HCT116 (cell line): ENCODE results near the gene PTPRCAP. TPM values are rescaled to one million over a fixed set of nuclear protein-coding genes. Genes with fewer than 3 reads are reported as not detected.

Experiments
- ATAC-seq: fragments of 200-7000 bp; cut with Tn5 transposase; 2 replicates; pipeline ENCODE4 v1.9.1; 2020; ENCODE audit warnings: mild to moderate bottlenecking, moderate library complexity
- BruUV-seq: library from RNA; stranded (reverse); fragments of 400-500 nt; replicated peaks from 2 replicates; lab custom pipeline; 2021; lab: Mats Ljungman, UMichigan
- CTCF ChIA-PET: fragments of 300-600 bp; sonication (Branson Sonifier 250); formaldehyde crosslinking; loops from one replicate; lab custom pipeline; 2021; ENCODE audit warnings: antibody characterized with exemption; lab: Charles Lee
- POLR2A ChIA-PET: fragments of 300-600, 350-600 bp; sonication (Branson Sonifier 250); formaldehyde crosslinking; loops from one replicate; lab custom pipeline; 2021; ENCODE audit warnings: antibody characterized with exemption; lab: Charles Lee
- RAD21 ChIA-PET, 2 experiments: fragments of 300-600 bp; sonication (Branson Sonifier 250); formaldehyde crosslinking; loops; one replicate each; lab custom pipeline; 2023; ENCODE audit warnings: low total read pairs in 2 of 2; ENCODE audit not compliant: uncharacterized antibody in 2 of 2, unreplicated experiment in 2 of 2, low non-redundant PET in 1 of 2; lab: Charles Lee
- DNase-seq: peaks from one replicate; pipeline ENCODE4 v3.0.0-alpha.2; 2010; ENCODE audit warnings: low read depth, low spot score
- H2AFZ ChIP-seq: fragments of 200-600 bp; shearing (Covaris generic), sonication (generic); 2 replicates; pipeline ENCODE4 v1.6.1; 2017; ENCODE audit warnings: low read depth, mixed run types, mixed read lengths, antibody characterized with exemption, low read length; ENCODE audit not compliant: poor library complexity, severe bottlenecking
- H3K27ac ChIP-seq: 2 replicates; pipeline ENCODE4 v1.5.1; 2012; ENCODE audit warnings: low read depth, low read length
- H3K27me3 ChIP-seq: fragments of 200-600 bp; sonication (generic); 2 replicates; pipeline ENCODE4 v1.6.1; 2016; ENCODE audit warnings: mixed run types, low read length, mixed read lengths; ENCODE audit not compliant: insufficient read depth
- H3K36me3 ChIP-seq, 2 experiments: fragments of 200-500 bp in 1 of 2; fragments of 200-600 bp in 1 of 2; sonication (Bioruptor generic) in 1 of 2; sonication (generic) in 1 of 2; 2 replicates each; pipeline versions ENCODE4 v1.5.1 to v1.6.1; 2014 to 2016; ENCODE audit warnings: low read length in 2 of 2, inconsistent platforms in 1 of 2, mixed read lengths in 1 of 2, mixed run types in 1 of 2; ENCODE audit not compliant: insufficient read depth in 2 of 2, control insufficient read depth in 1 of 2
- H3K4me1 ChIP-seq, 2 experiments: fragments of 200-600 bp in 1 of 2; sonication (generic) in 1 of 2; 2 replicates each; pipeline versions ENCODE4 v1.5.1 to v1.6.1; 2012 to 2017; ENCODE audit warnings: low read length in 2 of 2, inconsistent platforms in 1 of 2, mild to moderate bottlenecking in 1 of 2, mixed read lengths in 1 of 2, mixed run types in 1 of 2, moderate library complexity in 1 of 2; ENCODE audit not compliant: insufficient read depth in 2 of 2, control insufficient read depth in 1 of 2
- H3K4me2 ChIP-seq: fragments of 200-600 bp; sonication (generic); 2 replicates; pipeline ENCODE4 v1.6.1; 2017; ENCODE audit warnings: mixed run types, low read length, mixed read lengths
- H3K4me3 ChIP-seq, 2 experiments: fragments of 200-600 bp in 1 of 2; sonication (generic) in 1 of 2; replicated peaks in 1 of 2; 2 replicates each; pipeline ENCODE4 v1.5.1; 2011 to 2016; ENCODE audit warnings: low read length in 2 of 2, control low read depth in 1 of 2, low read depth in 1 of 2, mild to moderate bottlenecking in 1 of 2, mixed read lengths in 1 of 2, mixed run types in 1 of 2
- H3K79me2 ChIP-seq: fragments of 200-600 bp; sonication (generic); 2 replicates; pipeline ENCODE4 v1.6.1; 2017; ENCODE audit warnings: mild to moderate bottlenecking, mixed run types, low read length, moderate library complexity, mixed read lengths; ENCODE audit not compliant: insufficient read depth
- H3K9ac ChIP-seq: fragments of 200-600 bp; sonication (generic); 2 replicates; pipeline ENCODE4 v1.6.1; 2016; ENCODE audit warnings: low read length, mixed read lengths
- H3K9me2 ChIP-seq: fragments of 200-600 bp; sonication (generic), shearing (Covaris generic); 2 replicates; pipeline ENCODE4 v1.6.1; 2017; ENCODE audit warnings: mixed run types, mild to moderate bottlenecking, moderate library complexity; ENCODE audit not compliant: insufficient read depth
- H3K9me3 ChIP-seq, 2 experiments: fragments of 200-500 bp in 1 of 2; fragments of 200-600 bp in 1 of 2; sonication (Bioruptor generic) in 1 of 2; sonication (generic) in 1 of 2; 2 replicates each; pipeline ENCODE4 v1.6.1; 2014 to 2017; ENCODE audit warnings: low read length in 2 of 2, mixed read lengths in 2 of 2, inconsistent platforms in 1 of 2, low read depth in 1 of 2, mild to moderate bottlenecking in 1 of 2, mixed run types in 1 of 2, moderate library complexity in 1 of 2; ENCODE audit not compliant: control insufficient read depth in 1 of 2, insufficient read depth in 1 of 2
- H4K20me1 ChIP-seq: fragments of 200-600 bp; sonication (generic), shearing (Covaris generic); 2 replicates; pipeline ENCODE4 v1.6.1; 2017; ENCODE audit warnings: mixed run types, mild to moderate bottlenecking, moderate library complexity; ENCODE audit not compliant: insufficient read depth
- EZH2 ChIP-seq: fragments of 200-600 bp; sonication (generic); IDR thresholded peaks from 2 replicates; pipeline ENCODE4 v1.6.1; 2017; ENCODE audit warnings: antibody characterized with exemption, mixed run types
- FOSL1 ChIP-seq: IDR thresholded peaks from 2 replicates; pipeline ENCODE4 v1.6.1; 2012; ENCODE audit warnings: low read depth
- JUND ChIP-seq: IDR thresholded peaks from 2 replicates; pipeline ENCODE4 v1.6.1; 2012
- MAX ChIP-seq: IDR thresholded peaks from 2 replicates; pipeline ENCODE4 v1.6.1; 2012
- POLR2AphosphoS5 ChIP-seq: IDR thresholded peaks from 2 replicates; pipeline ENCODE4 v1.6.1; 2011; ENCODE audit warnings: mild to moderate bottlenecking, low read depth, low read length, moderate library complexity
- RAD21 ChIP-seq: IDR thresholded peaks from 2 replicates; pipeline ENCODE4 v1.6.1; 2012; ENCODE audit warnings: low read depth, mild to moderate bottlenecking
- REST ChIP-seq: IDR thresholded peaks from 2 replicates; pipeline ENCODE4 v1.6.1; 2012; ENCODE audit warnings: low read depth
- SIN3A ChIP-seq: IDR thresholded peaks from 2 replicates; pipeline ENCODE4 v1.6.1; 2012; ENCODE audit warnings: low read depth
- SRF ChIP-seq: IDR thresholded peaks from 2 replicates; pipeline ENCODE4 v1.6.1; 2012; ENCODE audit warnings: low read depth
- ZFX ChIP-seq: fragments of 450-650 bp; IDR thresholded peaks from 2 replicates; pipeline ENCODE4 v1.6.1; 2017
- ZNF274 ChIP-seq: fragments of 200-500 bp; sonication (Bioruptor generic); IDR thresholded peaks from 2 replicates; pipeline ENCODE4 v1.6.1; 2014; ENCODE audit warnings: mild to moderate bottlenecking, low read depth, low read length, inconsistent platforms
- intact Hi-C: fragments of 100-400 bp; cut with micrococcal nuclease; formaldehyde crosslinking; loops from 2 replicates; pipeline ENCODE4 v1.10.0; 2022
- total RNA-seq: library from RNA; stranded (reverse); gene quantifications from one replicate; pipeline ENCODE4 v1.2.1, GENCODE V29; 2021; ENCODE audit not compliant: unreplicated experiment

Gene PTPRCAP
- total RNA-seq, 1 experiment from 2014 or later = 1.4 TPM

- ATAC-seq = no peak
- peaks cover 9 to 18% of the 10 kb centered on the region in 2 experiments for H3K4me1 ChIP-seq
- H3K9me3 ChIP-seq = no peaks in the 10 kb centered on the region
- no peak overlapping the region for H3K9ac ChIP-seq
- ChIA-PET RAD21 (no interaction called here), CTCF (no interaction called here), POLR2A (no interaction called here)
- H3K4me2 ChIP-seq = no peak overlapping the region
- H4K20me1 ChIP-seq = no peaks in the 10 kb centered on the region
- H2AFZ ChIP-seq = no peak overlapping the region
- TF ChIP-seq MAX (no peak), POLR2AphosphoS5 (0 out of 2 replicates have a peak, but pooled peaks have one; percentile 9), SRF (no peak), EZH2 (no peak), ZFX (no peak), JUND (no peak)
- peaks cover 24% of the 10 kb centered on the region for H3K79me2 ChIP-seq
- no peaks in the 10 kb centered on the region for H3K9me2 ChIP-seq
- no TSS peak for BruUV-seq
- H3K27ac ChIP-seq = no peak overlapping the region
- DNase-seq = no peak
- H3K36me3 ChIP-seq = peaks cover 13 to 37% of the 10 kb centered on the region in 2 experiments; a peak in 3 of 4 replicates
- H3K27me3 ChIP-seq = no peaks in the 10 kb centered on the region
- H3K4me3 ChIP-seq = no peak overlapping the region
- intact Hi-C loops = no loop called here
Measured at GRCh38 chr11:67398661-67399563, 38.6 kb downstream of the PTPRCAP start.

GRCh38 chr11:67397986-67398660 is 39.4 kb downstream of the PTPRCAP start:
- Histone ChIP-seq H3K79me2 (peaks cover 24% of the 10 kb centered on the region), H3K4me1 (peaks cover 9 to 18% of the 10 kb centered on the region in 2 experiments), H3K27ac (no peak overlapping the region), H3K4me2 (no peak overlapping the region), H3K27me3 (no peaks in the 10 kb centered on the region), H3K9ac (no peak overlapping the region), H3K4me3 (no peak overlapping the region), H4K20me1 (no peaks in the 10 kb centered on the region), H3K9me3 (no peaks in the 10 kb centered on the region), H2AFZ (no peak overlapping the region), H3K36me3 (peaks cover 13 to 37% of the 10 kb centered on the region in 2 experiments; a peak in 3 of 4 replicates), H3K9me2 (no peaks in the 10 kb centered on the region)
- no peak for ATAC-seq
- no TSS peak for BruUV-seq
- CTCF ChIA-PET = no interaction called here
- intact Hi-C loops = no loop called here
- POLR2A ChIA-PET = no interaction called here
- RAD21 ChIA-PET = no interaction called here
- no peak for DNase-seq
- TF ChIP-seq MAX (no peak), SRF (no peak), REST (no peak), SIN3A (no peak), RAD21 (no peak), ZNF274 (no peak), FOSL1 (no peak), EZH2 (no peak), POLR2AphosphoS5 (no peak)
